ENCODE data around the gene ZBTB20. TPM values are rescaled to one million over a fixed set of nuclear protein-coding genes. Genes with fewer than 3 reads are reported as not detected.

Gene ZBTB20
- total RNA-seq, 1 experiment from 2014 or later: 3.7 TPM

DNA sequence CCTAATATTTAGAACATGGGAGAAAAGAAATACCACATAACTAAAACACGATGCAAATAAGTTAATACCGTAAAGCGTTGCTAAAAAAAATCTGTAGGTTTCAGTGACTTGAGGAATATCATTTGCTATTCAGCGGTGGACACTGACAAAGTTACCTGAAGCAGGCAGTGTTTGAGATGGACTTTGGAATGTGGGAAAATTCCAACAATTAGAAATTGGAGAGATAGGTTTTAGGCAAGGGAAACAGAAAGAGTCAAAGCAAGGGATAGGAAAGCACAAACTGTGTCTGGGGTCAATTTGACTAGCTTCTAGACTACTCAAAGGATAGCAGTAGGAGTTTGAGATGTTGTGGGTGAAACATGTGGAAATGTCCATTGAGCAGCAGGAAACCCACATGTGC is 680.3 kb downstream of the ZBTB20 start:
- Histone ChIP-seq H3K9me3 (ENCODE audit: low read length) (no peaks in the 10 kb centered on the region), H3K4me3 (ENCODE audit: low read length) (no peak overlapping the region), H4K20me1 (ENCODE audit: low read length) (no peaks in the 10 kb centered on the region), H3K9ac (ENCODE audit: low read length) (no peak overlapping the region), H3F3A (ENCODE audit: low read length, unreplicated experiment) (no peaks in the 10 kb centered on the region), H3K27me3 (ENCODE audit: low read length) (no peaks in the 10 kb centered on the region), H3K4me1 (ENCODE audit: insufficient read depth, low read length) (no peaks in the 10 kb centered on the region), H3K4me2 (ENCODE audit: low read length) (no peak overlapping the region), H2AFZ (ENCODE audit: low read length) (no peak overlapping the region), H3K79me2 (ENCODE audit: low read length) (no peaks in the 10 kb centered on the region), H3K9me2 (replicated peaks; ENCODE audit: low read length) (no peaks in the 10 kb centered on the region), H3K36me3 (ENCODE audit: low read depth, low read length) (no peaks in the 10 kb centered on the region), H3K27ac (ENCODE audit: low read length) (no peak overlapping the region)
- no TSS peak for BruUV-seq (replicated peaks)
- intact Hi-C loops (cut with micrococcal nuclease): no loop called here
- no peak for DNase-seq
- no peak for ATAC-seq
- CTCF ChIA-PET: no interaction called here
- POLR2A ChIA-PET (ENCODE audit: unreplicated experiment): no interaction called here
- no peak for TF ChIP-seq EZH2 (IDR thresholded peaks at IDR 0.05; ENCODE audit: low read length, unreplicated experiment)
- TF ChIP-seq EZH2phosphoT487 (IDR thresholded peaks at IDR 0.05; ENCODE audit: borderline replicate concordance, low read length): no peak
- TF ChIP-seq, protein P1, sequence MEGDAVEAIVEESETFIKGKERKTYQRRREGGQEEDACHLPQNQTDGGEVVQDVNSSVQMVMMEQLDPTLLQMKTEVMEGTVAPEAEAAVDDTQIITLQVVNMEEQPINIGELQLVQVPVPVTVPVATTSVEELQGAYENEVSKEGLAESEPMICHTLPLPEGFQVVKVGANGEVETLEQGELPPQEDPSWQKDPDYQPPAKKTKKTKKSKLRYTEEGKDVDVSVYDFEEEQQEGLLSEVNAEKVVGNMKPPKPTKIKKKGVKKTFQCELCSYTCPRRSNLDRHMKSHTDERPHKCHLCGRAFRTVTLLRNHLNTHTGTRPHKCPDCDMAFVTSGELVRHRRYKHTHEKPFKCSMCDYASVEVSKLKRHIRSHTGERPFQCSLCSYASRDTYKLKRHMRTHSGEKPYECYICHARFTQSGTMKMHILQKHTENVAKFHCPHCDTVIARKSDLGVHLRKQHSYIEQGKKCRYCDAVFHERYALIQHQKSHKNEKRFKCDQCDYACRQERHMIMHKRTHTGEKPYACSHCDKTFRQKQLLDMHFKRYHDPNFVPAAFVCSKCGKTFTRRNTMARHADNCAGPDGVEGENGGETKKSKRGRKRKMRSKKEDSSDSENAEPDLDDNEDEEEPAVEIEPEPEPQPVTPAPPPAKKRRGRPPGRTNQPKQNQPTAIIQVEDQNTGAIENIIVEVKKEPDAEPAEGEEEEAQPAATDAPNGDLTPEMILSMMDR (conservative IDR thresholded peaks at IDR 0.05; ENCODE audit: low read depth, low read length): no peak

DNA sequence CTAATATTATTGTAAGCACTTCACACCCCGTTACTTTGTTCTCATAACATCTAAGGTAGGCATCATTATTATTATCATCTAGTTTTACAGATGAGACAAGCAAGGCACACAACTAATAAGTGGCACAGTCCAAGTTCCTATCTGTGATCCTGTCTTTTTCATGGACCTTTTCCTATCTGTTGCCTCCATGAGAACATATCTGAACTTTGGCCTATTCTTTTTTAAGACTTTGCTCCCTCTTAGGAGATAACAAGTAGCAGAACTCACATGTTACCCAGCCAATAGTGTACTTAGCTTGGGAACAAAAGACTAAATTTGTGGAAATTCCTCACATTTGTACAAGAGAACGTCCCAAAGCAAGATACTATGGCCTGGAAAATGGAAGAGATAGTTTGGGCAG is 680.8 kb downstream of the ZBTB20 start:
- H3K27me3 ChIP-seq (ENCODE audit: low read length): no peaks in the 10 kb centered on the region
- no peak overlapping the region for H3K27ac ChIP-seq (ENCODE audit: low read length)
- no peaks in the 10 kb centered on the region for H4K20me1 ChIP-seq (ENCODE audit: low read length)
- ChIA-PET POLR2A (ENCODE audit: unreplicated experiment) (no interaction called here), CTCF (no interaction called here)
- no peak for DNase-seq
- H3F3A ChIP-seq (ENCODE audit: low read length, unreplicated experiment): no peaks in the 10 kb centered on the region
- H3K4me2 ChIP-seq (ENCODE audit: low read length): no peak overlapping the region
- H3K79me2 ChIP-seq (ENCODE audit: low read length): no peaks in the 10 kb centered on the region
- H3K4me1 ChIP-seq (ENCODE audit: insufficient read depth, low read length): no peaks in the 10 kb centered on the region
- no peak for TF ChIP-seq EZH2 (IDR thresholded peaks at IDR 0.05; ENCODE audit: low read length, unreplicated experiment)
- TF ChIP-seq, protein P1 (conservative IDR thresholded peaks at IDR 0.05; ENCODE audit: low read depth, low read length): no peak
- TF ChIP-seq EZH2phosphoT487 (IDR thresholded peaks at IDR 0.05; ENCODE audit: borderline replicate concordance, low read length): no peak
- no peak overlapping the region for H3K9ac ChIP-seq (ENCODE audit: low read length)
- BruUV-seq (replicated peaks): no TSS peak
- H3K36me3 ChIP-seq (ENCODE audit: low read depth, low read length): no peaks in the 10 kb centered on the region
- H2AFZ ChIP-seq (ENCODE audit: low read length): no peak overlapping the region
- intact Hi-C loops (cut with micrococcal nuclease): no loop called here
- H3K9me2 ChIP-seq (replicated peaks; ENCODE audit: low read length): no peaks in the 10 kb centered on the region
- H3K4me3 ChIP-seq (ENCODE audit: low read length): no peak overlapping the region
- no peaks in the 10 kb centered on the region for H3K9me3 ChIP-seq (ENCODE audit: low read length)
- ATAC-seq: no peak

DNA sequence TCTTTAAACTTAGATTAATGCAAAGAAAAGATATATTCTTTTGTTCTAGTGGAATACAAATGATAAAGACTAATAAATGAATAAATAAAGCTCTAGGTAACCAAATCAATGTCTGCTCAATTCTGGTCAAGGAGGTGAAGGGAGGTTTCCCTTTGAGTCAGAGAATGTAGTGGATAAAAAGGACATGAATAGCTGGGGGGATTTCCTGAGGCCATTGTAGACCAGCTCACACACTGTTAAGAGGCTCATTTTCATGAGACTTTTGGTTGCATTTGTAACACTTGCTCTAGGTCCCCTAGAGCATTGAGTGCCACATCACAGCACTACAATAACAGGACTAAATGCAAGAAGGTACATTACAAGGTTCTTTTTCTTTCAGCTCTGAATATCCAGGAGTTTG is 682.5 kb downstream of the ZBTB20 start:
- no peaks in the 10 kb centered on the region for H3K79me2 ChIP-seq (ENCODE audit: low read length)
- POLR2A ChIA-PET (ENCODE audit: unreplicated experiment): no interaction called here
- H3K9me2 ChIP-seq (replicated peaks; ENCODE audit: low read length): no peaks in the 10 kb centered on the region
- DNase-seq: no peak
- no peak overlapping the region for H3K27ac ChIP-seq (ENCODE audit: low read length)
- CTCF ChIA-PET: no interaction called here
- no peaks in the 10 kb centered on the region for H3K9me3 ChIP-seq (ENCODE audit: low read length)
- H3K27me3 ChIP-seq (ENCODE audit: low read length): no peaks in the 10 kb centered on the region
- H3K4me2 ChIP-seq (ENCODE audit: low read length): no peak overlapping the region
- no peaks in the 10 kb centered on the region for H4K20me1 ChIP-seq (ENCODE audit: low read length)
- H3F3A ChIP-seq (ENCODE audit: low read length, unreplicated experiment): no peaks in the 10 kb centered on the region
- H3K4me1 ChIP-seq (ENCODE audit: insufficient read depth, low read length): no peaks in the 10 kb centered on the region
- no peak overlapping the region for H3K9ac ChIP-seq (ENCODE audit: low read length)
- no peak for ATAC-seq
- TF ChIP-seq EZH2 (IDR thresholded peaks at IDR 0.05; ENCODE audit: low read length, unreplicated experiment): no peak
- TF ChIP-seq, protein P1 (conservative IDR thresholded peaks at IDR 0.05; ENCODE audit: low read depth, low read length): no peak
- TF ChIP-seq EZH2phosphoT487 (IDR thresholded peaks at IDR 0.05; ENCODE audit: borderline replicate concordance, low read length): no peak
- H3K36me3 ChIP-seq (ENCODE audit: low read depth, low read length): no peaks in the 10 kb centered on the region
- H2AFZ ChIP-seq (ENCODE audit: low read length): no peak overlapping the region
- no TSS peak for BruUV-seq (replicated peaks)
- no peak overlapping the region for H3K4me3 ChIP-seq (ENCODE audit: low read length)
- intact Hi-C loops (cut with micrococcal nuclease): no loop called here

Measured in PC-3 (cell line).